Fibroblast of skin of abdomen (primary cell): ENCODE measurements around the gene TCP11L1.
"Not testable (repeated sequence)": the region's sequence is repeated elsewhere in the genome, so short reads cannot be mapped to it uniquely, and the experiment has no call there.

Source experiments
- DNase-seq: peaks from one replicate; pipeline ENCODE4 v3.0.0-alpha.2; 2013

The TCP11L1 gene

DNA sequence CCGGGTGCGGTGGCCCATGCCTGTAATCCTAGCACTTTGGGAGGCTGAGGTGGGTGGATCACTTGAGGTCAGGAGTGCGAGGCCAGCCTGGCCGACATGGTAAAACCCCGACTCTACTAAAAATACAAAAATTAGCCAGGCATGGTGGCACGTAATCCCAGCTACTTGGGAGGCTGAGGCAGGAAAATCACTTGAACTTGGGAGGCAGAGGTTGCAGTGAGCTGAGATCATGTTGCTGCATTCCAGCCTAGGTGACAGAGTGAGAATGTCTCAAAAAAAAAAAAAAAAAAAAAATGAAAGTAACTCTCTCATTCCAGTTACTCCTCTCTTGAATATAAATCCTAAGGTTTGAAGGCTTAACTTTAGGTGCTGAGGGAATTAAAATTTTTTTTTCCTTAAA, 10.2 kb upstream of the TCP11L1 start:
- not testable (repeated sequence) for DNase-seq

DNA sequence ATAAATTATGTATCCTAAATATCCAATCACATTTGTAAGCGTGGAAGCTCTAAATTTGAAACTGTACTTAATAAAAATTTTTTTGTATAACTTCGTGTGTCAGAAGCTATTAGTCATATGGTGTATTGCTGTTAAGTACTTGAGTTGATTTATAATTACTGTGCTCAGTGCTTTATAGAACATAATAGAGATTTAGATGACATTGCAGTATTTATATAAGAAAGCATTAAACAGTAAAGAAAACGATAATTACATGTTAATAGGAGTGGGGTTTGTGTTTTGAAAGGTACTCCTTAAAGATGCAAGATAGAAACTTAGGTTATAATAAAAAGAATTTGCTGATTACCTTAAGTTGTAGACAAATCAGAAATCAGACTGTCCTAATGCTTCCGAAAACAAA, 5.9 kb upstream of the TCP11L1 start:
- DNase-seq = no peak

DNA sequence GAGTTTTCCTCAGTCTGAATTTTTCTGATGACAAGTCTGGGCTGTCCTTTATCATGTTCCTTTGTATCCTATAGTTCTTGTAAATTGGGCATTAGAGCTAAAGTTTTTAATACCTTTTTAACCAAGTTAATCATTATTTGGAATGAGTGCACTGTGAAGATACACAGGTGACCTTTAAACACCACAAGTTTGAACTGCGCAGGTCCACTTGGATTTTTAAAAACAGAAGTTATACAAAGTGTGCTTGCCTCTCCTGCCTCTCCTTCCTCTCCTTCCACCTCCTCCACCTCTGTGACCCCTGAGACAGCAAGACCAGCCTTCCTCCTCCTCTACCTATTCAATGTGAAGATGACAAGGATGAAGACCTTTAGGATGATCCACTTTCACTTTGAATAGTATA, 4.4 kb upstream of the TCP11L1 start:
- no peak for DNase-seq

DNA sequence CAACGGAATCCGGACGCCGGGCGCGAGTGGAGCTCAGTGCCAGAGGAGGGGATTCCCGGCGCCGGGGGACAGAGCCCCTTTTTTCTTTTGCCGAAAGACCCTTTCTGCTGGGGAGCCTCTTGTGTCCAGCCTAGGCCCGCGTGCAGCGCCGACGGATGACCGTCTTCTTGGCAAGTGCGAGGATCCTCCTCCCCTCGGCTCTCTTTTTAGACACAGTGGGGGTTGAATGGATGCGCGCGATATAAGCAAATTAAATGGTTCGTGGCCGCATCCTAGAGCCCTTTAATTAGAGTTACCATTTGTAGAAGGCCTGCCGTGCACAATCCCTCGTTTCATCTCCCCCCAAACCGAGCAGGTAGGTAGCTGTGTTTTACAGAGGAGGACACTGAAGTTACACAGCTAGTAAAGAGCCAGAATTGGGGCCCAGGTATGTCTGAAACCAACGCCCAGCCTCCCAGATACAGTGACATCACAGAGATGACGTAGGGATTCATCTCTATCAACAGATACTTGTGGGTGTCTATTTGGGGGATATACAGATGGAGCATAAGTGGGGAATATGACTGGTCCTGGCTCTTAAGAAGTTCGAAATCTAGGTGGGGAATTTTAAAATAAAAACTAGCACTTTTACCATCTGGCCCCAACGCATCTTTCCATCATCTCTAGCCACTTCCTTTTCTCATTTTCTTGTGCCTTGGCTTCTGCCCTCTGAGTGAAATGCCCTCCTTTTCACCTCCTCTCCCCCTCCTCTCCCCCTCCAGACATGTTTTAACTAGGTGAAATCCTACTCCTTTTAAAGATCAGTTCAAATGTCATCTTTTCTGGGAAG, 875 bp downstream of the TCP11L1 start:
- no peak for DNase-seq

DNA sequence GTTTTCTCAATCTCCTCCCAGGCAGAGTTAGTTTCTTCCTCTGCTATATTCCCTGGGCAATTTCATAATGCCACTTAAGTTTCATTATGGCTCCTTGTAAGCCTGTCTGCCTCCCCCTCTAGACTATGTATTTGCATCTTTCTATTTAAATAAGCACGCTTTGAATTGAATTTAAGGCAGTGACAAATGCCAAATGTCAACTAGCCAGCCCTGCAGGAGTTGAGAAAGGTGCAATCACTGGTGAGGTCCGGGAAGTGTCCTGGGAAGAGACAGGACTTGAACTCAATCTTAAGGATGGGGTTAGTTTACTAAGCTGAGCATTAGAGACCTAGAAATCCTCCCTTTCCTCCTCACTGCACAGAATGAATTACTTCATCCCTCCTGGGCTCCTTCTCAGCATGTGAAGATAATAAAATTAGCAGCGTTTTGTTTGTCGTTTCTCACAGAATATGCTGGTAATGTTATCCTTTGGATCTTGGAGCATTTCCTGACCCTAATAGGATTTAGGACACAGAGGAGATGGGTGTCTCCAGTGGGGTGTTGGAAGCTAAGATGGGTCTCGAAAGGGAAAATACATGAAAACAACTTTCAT, 1.6 kb downstream of the TCP11L1 start:
- no peak for DNase-seq

- DNase-seq = no peak
Measured at GRCh38 chr11:33043221-33043830, 4.0 kb downstream of the TCP11L1 start.

DNA sequence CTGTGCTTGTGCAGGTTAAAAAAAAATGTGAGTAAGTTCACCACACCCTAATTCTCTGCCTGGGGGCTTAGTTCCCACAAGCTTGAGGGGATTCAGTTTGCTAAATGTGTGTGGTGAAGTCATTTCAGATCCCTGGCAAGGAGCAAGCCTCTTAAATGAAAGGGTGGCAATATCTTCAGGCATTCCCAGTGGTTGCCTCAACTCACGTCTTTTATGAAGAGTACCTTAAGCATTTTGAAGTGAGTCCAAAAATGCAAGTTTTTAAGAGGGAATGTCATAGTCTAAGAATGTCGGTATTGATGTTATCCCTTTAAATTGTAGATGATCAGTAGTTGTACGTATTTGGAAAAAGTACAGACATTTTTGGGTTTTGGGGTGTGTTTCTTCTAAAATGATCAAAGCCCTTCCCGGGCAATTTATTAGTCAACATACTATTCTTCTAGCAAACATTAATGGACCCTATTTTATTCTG, 4.9 kb downstream of the TCP11L1 start:
- peak; percentile 39 for DNase-seq

DNA sequence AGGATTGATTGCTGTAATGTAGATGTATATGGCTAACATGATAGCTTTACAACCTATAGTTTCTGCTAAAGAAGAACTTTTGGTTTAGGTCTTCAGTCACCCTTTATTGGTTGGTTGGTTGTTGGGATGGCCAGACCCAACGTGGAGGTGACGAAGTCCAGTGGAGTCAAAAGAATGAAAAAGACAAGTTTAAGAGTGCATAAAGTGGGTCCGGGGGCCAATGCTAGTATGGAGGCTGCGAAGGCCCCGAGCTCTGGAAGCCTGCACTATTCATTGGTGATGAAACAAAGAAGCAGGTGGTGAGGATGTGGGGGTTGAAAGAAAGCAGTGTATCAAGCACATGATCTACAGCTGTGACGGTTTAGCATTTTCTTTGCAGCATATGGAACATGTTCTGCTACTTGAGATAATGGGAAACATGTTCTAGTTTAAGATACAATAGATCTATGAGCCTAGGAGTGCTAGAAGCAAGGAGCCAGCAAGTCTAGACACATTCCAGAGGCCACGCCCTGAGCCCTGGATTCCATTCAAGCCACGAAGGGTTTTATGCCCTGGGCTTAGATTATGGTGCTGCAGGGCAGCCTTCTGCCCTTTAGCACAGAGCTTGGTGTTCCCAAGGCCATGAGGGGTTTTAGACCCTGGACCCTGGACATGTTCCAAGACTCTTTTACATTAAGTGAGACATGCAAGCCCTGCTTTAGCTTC, 6.3 kb downstream of the TCP11L1 start:
- peak; percentile 57 for DNase-seq

DNA sequence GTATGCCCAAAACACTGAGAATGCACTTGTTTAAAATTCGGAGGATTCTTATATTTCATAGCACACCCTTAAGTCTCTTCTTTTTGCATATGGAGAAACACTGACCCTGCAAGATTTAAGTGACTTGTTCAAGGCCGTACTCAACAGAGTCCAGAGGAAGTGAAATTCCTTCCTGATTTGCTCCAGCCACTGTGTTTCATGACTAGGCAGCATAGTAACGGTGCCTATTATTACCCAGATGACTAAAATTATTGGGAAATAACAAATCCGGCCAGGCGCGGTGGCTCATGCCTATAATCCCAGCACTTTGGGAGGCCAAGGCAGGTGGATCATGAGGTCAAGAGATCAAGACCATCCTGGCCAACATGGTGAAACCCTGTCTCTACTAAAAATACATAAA, 9.3 kb downstream of the TCP11L1 start:
- DNase-seq = not testable (repeated sequence)

DNA sequence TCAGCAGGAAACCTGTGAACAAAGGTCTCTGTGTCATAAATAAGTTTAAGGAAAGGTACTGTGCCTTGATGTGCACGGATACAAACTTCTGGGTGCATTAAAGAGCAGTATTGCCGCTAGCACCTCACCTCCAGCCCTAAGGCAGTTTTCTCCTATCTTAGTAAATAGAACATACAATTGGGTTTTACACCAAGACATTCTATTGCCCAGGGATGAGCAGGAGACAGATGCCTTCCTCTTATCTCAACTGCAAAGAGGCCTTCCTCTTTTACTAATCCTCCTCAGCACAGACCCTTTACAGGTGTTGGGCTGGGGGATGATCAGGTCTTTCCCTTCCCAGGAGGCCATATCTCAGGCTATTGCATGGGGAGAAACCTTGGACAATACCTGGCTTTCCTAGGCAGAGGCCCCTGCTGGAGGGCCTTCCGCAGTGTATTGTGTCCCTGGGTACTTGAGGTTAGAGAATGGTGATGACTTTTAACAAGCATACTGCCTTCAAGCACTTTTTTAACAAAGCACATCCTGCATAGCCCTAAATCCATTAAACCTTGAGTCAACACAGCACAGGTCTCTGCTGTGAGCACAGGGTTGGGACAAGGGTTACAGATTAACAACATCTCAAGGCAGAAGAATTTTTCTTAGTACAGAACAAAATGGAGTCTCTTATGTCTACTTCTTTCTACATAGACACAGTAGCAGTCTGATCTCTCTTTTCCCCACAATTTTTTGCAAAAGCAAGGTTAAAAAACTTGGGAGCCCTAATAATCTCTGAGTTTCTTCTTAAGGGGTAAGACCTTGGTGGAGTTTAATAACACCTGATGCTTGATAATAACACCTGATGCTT, 10.4 kb downstream of the TCP11L1 start:
- not testable (repeated sequence) for DNase-seq

DNA sequence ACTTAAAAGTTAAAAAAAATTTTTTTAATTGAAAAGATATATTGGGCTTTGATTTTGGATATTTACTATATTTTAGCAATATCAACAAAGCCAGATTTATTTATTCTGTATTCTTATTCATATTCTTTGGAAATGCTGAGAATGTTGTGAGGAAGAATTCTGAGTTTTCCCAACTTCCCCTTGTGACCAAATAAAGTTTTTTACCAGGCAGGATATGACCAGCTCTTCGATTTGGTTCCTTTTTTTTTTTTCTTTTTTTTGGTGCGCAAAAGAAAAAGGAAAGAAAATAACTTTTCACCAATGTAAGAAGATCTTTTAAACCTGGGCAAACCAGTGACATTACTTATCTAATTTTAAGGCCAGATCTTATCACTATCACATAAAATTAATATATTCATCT, 12.9 kb downstream of the TCP11L1 start:
- no peak for DNase-seq

GRCh38 chr11:33055375-33055774, 16.0 kb downstream of the TCP11L1 start:
- DNase-seq = no peak

DNA sequence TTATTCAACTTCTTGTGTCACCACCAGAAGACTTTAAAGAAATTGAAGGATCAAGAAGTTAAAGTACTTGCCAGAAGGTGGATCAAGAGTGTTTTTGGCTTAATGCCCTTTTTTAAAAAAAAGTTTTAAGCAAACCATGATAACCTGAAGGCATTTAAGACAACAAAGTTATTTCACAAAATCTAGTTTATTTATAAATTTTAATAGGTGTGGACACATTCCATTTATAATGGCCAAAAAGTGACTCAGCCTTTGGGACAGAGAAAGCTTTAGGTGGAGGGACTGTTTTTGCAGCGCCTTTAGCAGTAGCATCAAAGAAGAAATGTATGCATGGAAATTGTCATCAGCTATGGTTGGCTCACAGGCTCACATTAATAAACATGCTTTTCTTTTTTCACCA, 17.9 kb downstream of the TCP11L1 start:
- DNase-seq = no peak

- DNase-seq = no peak
Measured at GRCh38 chr11:33059331-33060007, 20.1 kb downstream of the TCP11L1 start.

DNA sequence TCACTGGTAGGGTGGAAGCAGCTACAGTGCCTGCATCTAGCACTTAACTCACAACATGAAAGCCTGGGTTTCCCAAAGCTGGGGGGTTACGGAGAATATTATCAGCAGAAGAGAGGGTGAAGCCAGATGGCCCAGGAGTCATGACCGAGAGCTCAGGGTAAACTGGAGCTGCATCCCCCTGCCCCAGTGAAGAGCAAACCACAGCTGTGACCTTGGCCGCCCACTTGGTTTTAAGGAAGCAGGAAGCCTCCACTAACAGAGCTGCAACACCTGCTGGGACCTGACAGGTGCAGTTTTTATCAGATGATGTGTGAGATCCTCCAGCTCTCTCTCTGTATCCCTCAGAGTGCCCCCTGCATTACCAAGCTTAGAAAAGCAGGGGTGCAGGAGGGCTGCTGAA, 20.9 kb downstream of the TCP11L1 start:
- no peak for DNase-seq

DNA sequence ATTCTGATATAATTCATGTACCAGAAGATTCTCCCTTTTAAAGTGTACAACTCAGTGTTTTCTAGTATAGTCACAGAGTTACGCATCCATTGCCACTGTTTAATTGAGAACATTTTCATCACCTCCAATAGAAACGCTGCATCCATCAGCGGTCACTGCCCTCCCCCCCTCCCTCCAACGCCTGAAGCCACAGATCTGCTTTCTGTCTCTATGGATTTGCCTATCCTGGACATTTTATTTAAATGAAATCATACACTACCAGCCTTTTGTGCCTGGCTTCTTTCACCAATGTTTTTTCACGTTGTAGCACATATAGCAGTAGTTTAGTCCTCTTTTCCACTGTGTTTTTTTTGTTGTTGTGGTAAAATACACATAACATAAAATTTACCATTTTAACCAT, 22.8 kb downstream of the TCP11L1 start:
- DNase-seq = peak; percentile 31

GRCh38 chr11:33063326-33063881, 24.0 kb downstream of the TCP11L1 start:
- peak; percentile 68 for DNase-seq

DNA sequence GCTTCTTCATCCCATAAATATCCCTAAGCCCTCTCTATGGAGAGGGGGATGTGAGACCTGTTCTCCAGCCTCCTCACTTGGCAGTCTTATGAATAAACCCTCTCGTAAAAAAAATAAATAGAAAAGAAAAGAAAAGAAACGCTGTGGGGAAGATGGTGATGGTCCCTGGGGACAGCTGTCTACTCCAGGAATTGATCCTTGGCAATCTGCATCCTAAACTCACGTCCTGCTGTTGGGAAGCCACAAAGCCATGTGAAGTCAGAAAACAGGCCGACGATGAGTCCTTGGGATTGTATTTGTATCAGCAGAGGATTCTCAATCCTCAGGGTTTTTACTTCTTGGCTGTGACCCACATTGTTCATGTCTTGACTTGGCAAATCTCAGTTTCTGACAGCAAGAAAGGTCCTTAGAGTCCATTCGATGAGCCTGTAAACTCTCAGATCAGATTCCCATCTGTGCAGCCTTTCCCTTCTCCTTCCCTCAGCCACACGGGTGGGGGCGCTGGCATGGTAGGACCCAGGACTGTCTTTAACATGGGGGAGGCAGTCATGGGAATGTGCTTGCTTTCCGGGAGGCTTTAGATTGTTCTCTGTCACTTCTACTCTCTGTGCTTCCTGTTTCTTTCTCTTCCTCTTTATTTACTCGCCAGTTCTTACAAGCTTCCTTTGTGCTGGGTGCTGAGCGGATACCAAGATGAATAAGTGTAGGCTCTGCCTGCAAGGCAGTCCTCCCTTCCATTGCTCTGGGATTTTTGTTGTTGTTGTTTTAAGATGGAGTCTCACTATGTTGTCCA, 24.9 kb downstream of the TCP11L1 start:
- no peak for DNase-seq

DNA sequence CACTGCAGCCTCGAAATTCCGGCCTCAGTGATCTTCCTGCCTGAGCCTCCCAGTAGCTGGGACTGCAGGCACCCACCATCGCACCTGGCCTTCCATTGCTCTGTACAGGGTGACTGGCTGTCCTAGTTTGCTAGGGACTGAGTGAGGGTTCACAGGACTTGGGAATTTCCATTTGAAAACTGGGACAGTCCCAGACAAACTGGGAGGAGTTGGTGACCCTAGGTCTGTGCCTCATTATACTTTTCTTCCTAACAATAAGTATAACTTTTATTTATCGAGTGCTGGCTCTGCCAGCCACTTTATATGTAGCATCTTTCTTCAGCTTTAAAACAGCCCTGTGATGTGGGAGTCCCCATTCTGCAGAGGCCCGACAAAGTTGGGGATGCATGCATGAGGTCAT, 25.5 kb downstream of the TCP11L1 start:
- DNase-seq = no peak

DNA sequence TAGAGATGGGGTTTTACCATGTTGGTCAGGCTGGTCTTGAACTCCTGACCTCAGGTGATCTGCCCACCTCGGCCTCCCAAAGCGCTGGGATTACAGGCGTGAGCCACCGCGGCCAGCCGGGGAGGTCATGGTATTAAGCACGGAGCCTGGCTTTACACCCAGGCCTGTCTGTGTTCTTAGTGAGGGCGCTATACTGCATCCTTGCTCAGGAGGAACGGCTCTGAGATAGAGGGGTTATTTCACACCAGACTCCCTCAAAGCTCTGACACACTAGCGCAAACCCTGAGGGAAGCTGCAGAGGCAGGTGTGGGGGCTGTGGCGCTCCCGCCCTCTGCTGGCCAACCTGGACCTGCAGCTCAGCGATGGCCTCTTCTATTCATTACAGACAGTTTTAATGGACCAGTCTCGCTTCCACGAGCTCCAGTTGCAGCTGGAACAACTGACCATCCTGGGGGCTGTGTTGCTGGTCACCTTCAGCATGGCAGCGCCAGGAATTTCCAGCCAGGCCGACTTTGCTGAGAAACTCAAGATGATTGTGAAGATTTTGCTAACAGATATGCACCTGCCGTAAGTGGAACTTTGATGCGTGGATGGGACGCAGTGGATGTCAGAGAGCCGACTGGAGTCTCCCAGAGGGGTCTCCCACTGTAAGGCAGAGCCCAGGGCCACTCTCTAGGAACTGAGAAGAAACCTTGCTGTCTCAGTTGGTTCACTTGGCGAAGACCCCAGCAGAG, 26.2 kb downstream of the TCP11L1 start:
- peak; percentile 61 for DNase-seq
